CD4-positive, alpha-beta T cell (primary cell): ENCODE measurements around the gene MMP19. TPM values are rescaled to one million over a fixed set of nuclear protein-coding genes. Genes with fewer than 3 reads are reported as not detected.
A peak's percentile ranks its signal among the peaks of the same experiment; 100 is the strongest.

Source experiments
- ATAC-seq: fragments of 200-7000 bp; cut with Tn5 transposase; one replicate; pipeline ENCODE4 v1.10.0; 2022; ENCODE audit warnings: mild to moderate bottlenecking; ENCODE audit not compliant: poor library complexity
- CTCF ChIA-PET: fragments of 350-600 bp; sonication (Branson Sonifier 250); formaldehyde crosslinking; loops from one replicate; lab custom pipeline; 2021; ENCODE audit warnings: antibody characterized with exemption, inconsistent platforms; lab: Charles Lee
- POLR2A ChIA-PET: fragments of 350-600 bp; sonication (Branson Sonifier 250); formaldehyde crosslinking; loops from one replicate; lab custom pipeline; 2021; ENCODE audit warnings: antibody characterized with exemption, inconsistent platforms; lab: Charles Lee
- DNase-seq, 14 experiments: peaks; one replicate each; pipeline ENCODE4 v3.0.0-alpha.2; 2013 to 2020; ENCODE audit warnings: mixed read lengths in 2 of 14
- H3K27ac ChIP-seq, 2 donors: one replicate each; pipeline versions ENCODE4 v1.5.1 to v1.7.0; 2013; ENCODE audit warnings: low read length in 2 of 2, low read depth in 1 of 2, mild to moderate bottlenecking in 1 of 2
- H3K27me3 ChIP-seq, 2 experiments: 1 replicate in 1 of 2; 2 replicates in 1 of 2; pipeline versions ENCODE4 v1.6.1 to v1.7.0; 2013; ENCODE audit warnings: low read length in 2 of 2, control low read depth in 1 of 2, mild to moderate bottlenecking in 1 of 2, moderate library complexity in 1 of 2; ENCODE audit not compliant: insufficient read depth in 2 of 2, control insufficient read depth in 1 of 2
- H3K36me3 ChIP-seq: one replicate; pipeline ENCODE4 v1.6.1; 2013; ENCODE audit warnings: low read length, control low read depth; ENCODE audit not compliant: insufficient read depth
- H3K4me1 ChIP-seq: one replicate; pipeline ENCODE4 v1.6.1; 2013; ENCODE audit warnings: low read length, control low read depth; ENCODE audit not compliant: insufficient read depth
- H3K4me3 ChIP-seq: one replicate; pipeline ENCODE4 v1.5.1; 2013; ENCODE audit warnings: mild to moderate bottlenecking, low read length, moderate library complexity
- H3K9me3 ChIP-seq, 2 experiments: 1 replicate in 1 of 2; 2 replicates in 1 of 2; pipeline versions ENCODE4 v1.6.1 to v1.7.0; 2013; ENCODE audit warnings: low read length in 2 of 2, mild to moderate bottlenecking in 2 of 2, control low read depth in 1 of 2, moderate library complexity in 1 of 2; ENCODE audit not compliant: control insufficient read depth in 1 of 2, insufficient read depth in 1 of 2
- H3K27ac Mint-ChIP-seq: one replicate; pipeline ENCODE4 v1.8.0; 2020; ENCODE audit warnings: mixed read lengths
- H3K27me3 Mint-ChIP-seq: one replicate; pipeline ENCODE4 v1.8.0; 2021; ENCODE audit warnings: mixed read lengths
- H3K36me3 Mint-ChIP-seq: one replicate; pipeline ENCODE4 v1.8.0; 2021; ENCODE audit warnings: low read depth, mixed read lengths
- H3K4me1 Mint-ChIP-seq: one replicate; pipeline ENCODE4 v1.8.0; 2021; ENCODE audit warnings: low read depth, mixed read lengths
- H3K4me3 Mint-ChIP-seq: one replicate; pipeline ENCODE4 v1.8.0; 2020; ENCODE audit warnings: mild to moderate bottlenecking, mixed read lengths
- H3K9me3 Mint-ChIP-seq: one replicate; pipeline ENCODE4 v1.8.0; 2020; ENCODE audit warnings: mixed read lengths
- intact Hi-C, 2 experiments: fragments of 100-400 bp; cut with DNase I in 1 of 2; cut with micrococcal nuclease in 1 of 2; formaldehyde crosslinking; loops; one replicate each; pipeline versions ENCODE4 v1.15.1 to v1.9.0; 2023 to 2025; cut with DNase I, micrococcal nuclease
- total RNA-seq, 174 experiments: library from RNA in 2 of 174; stranded (reverse) in 2 of 174; gene quantifications; one replicate each; pipeline ENCODE4 v1.2.3 and lab custom pipeline; 2021 to 2026
- TF ChIP-seq, protein P1 (sequence below): fragments of 200-600 bp; IDR thresholded peaks from one replicate; pipeline ENCODE4 v1.8.0; 2022; ENCODE audit warnings: antibody characterized with exemption, mild to moderate bottlenecking

The MMP19 gene
- total RNA-seq, 2 experiments from 2014 or later, result not detected

DNA sequence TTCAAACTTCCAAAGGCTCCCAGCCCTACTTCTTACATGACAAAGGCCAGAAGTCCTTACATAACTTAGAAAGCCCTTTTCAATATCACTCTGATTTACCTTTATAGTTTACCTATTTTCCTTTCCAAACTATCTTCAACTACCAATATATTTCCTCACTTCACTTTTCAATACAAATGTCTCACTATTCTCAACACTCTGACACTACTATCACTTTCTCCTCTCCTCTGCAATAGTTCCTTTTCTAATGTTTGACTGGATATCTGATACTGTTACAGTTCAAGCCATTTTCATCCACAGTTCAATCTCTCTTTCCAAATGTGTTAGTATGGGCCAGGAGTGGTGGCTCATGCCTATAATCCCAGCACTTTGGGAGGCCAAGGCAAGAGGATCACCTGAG, 28.5 kb downstream of the MMP19 start:
- Histone ChIP-seq H3K9me3 (no peaks in the 10 kb centered on the region), H3K4me3 (no peak overlapping the region), H3K27me3 (no peaks in the 10 kb centered on the region), H3K4me1 (peaks cover 39% of the 10 kb centered on the region), H3K27ac (no peak overlapping the region), H3K36me3 (peaks cover 30% of the 10 kb centered on the region)
- CTCF ChIA-PET, result no interaction called here
- Mint-ChIP-seq H3K9me3 (no peaks in the 10 kb centered on the region), H3K27ac (no peak overlapping the region), H3K4me1 (peaks cover 41% of the 10 kb centered on the region), H3K27me3 (no peaks in the 10 kb centered on the region), H3K4me3 (no peak overlapping the region), H3K36me3 (peaks cover 46% of the 10 kb centered on the region)
- DNase-seq (no peak), ATAC-seq (no peak)
- intact Hi-C loops, result loop anchor here (10.0 kb wide), 2 partner anchors 231 to 821 kb away; partner anchors contain the start of genes BAZ2A (in 1 of the 2) and RPS26 (in 1 of the 2)
- TF ChIP-seq, protein P1, sequence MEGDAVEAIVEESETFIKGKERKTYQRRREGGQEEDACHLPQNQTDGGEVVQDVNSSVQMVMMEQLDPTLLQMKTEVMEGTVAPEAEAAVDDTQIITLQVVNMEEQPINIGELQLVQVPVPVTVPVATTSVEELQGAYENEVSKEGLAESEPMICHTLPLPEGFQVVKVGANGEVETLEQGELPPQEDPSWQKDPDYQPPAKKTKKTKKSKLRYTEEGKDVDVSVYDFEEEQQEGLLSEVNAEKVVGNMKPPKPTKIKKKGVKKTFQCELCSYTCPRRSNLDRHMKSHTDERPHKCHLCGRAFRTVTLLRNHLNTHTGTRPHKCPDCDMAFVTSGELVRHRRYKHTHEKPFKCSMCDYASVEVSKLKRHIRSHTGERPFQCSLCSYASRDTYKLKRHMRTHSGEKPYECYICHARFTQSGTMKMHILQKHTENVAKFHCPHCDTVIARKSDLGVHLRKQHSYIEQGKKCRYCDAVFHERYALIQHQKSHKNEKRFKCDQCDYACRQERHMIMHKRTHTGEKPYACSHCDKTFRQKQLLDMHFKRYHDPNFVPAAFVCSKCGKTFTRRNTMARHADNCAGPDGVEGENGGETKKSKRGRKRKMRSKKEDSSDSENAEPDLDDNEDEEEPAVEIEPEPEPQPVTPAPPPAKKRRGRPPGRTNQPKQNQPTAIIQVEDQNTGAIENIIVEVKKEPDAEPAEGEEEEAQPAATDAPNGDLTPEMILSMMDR, result no peak
- POLR2A ChIA-PET, result interaction anchor here (1.9 kb wide), 1 partner anchor 15 kb away, joined by 5 read pairs; the partner anchor contains the start of gene DNAJC14

DNA sequence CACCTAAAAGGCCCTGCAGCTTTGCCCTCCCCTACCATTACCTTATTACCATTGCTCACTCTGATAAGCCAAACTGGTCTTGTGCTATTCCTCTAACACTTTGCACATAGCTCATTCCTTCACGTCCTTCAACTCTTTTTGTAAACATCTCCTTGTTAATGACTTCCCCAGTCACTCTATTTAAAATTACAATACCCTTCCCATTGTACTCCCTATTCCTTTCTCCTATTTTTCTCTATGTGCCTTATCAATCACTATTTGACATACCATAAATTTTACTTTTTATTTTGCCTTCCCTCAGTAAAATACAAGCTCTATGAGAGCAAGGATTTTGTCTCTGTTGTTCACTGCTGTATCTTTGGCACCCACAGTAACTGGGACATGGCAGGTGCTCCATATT, 30.6 kb downstream of the MMP19 start:
- H3K4me1 Mint-ChIP-seq, result peaks cover 44% of the 10 kb centered on the region
- intact Hi-C loops, result loop anchor here (10.0 kb wide), 2 partner anchors 233 to 823 kb away; partner anchors contain the start of genes BAZ2A (in 1 of the 2) and RPS26 (in 1 of the 2)

DNA sequence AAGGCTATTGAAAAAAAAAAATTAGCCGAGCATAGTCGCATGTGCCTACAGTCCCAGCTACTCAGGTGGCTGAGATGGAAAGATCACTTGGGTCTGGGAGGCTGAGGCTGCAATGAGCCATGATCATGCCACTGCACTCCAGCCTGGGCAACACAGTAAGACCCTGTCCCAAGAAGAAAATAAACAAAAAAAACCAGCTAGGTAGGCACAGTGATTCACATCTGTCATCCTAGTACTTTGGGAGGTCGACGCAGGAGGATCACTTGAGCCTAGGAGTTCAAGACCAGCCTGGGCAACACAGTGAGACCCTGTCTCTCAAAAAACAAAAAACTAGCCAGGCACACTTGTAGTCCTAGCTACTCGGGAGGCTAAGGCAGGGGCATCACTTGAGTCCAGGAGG, 33.5 kb downstream of the MMP19 start:
- ATAC-seq (no peak), DNase-seq (no peak)
- Mint-ChIP-seq H3K27me3 (no peaks in the 10 kb centered on the region), H3K4me1 (peaks cover 38% of the 10 kb centered on the region), H3K9me3 (no peaks in the 10 kb centered on the region), H3K4me3 (no peak overlapping the region), H3K27ac (no peak overlapping the region), H3K36me3 (peaks cover 66% of the 10 kb centered on the region)
- ChIA-PET CTCF (interaction anchor here (1.1 to 1.8 kb wide), 2 partner anchors 9 to 117 kb away, joined by 3 to 6 read pairs; partner anchors contain the start of genes ORMDL2 and SARNP), POLR2A (interaction anchor here (1.4 kb wide), 1 partner anchor 20 kb away, joined by 3 read pairs; the partner anchor contains the start of gene DNAJC14)
- Histone ChIP-seq H3K27me3 (no peaks in the 10 kb centered on the region), H3K4me1 (peaks cover 7% of the 10 kb centered on the region), H3K27ac (no peak overlapping the region), H3K4me3 (no peak overlapping the region), H3K36me3 (peaks cover 39% of the 10 kb centered on the region), H3K9me3 (no peaks in the 10 kb centered on the region)
- TF ChIP-seq, protein P1, result no peak
- intact Hi-C loops, result no loop called here

More for the DNA sequence above, 30.6 kb downstream of the MMP19 start:
- no peaks in the 10 kb centered on the region for H3K9me3 Mint-ChIP-seq
- Histone ChIP-seq H3K4me1 (peaks cover 26% of the 10 kb centered on the region), H3K4me3 (no peak overlapping the region), H3K9me3 (no peaks in the 10 kb centered on the region), H3K27me3 (no peaks in the 10 kb centered on the region), H3K27ac (no peak overlapping the region), H3K36me3 (peaks cover 43% of the 10 kb centered on the region)
- ChIA-PET CTCF (interaction anchor here (1.3 to 1.4 kb wide), 2 partner anchors 73 to 184 kb away, joined by 3 read pairs; no protein-coding TSS in a partner anchor), POLR2A (interaction anchor here (1.0 kb wide), 1 partner anchor 18 kb away, joined by 4 read pairs; the partner anchor contains the start of gene DNAJC14)
- no peaks in the 10 kb centered on the region for H3K27me3 Mint-ChIP-seq
- H3K4me3 Mint-ChIP-seq, result no peak overlapping the region
- TF ChIP-seq, protein P1, result no peak
- no peak for DNase-seq
- H3K36me3 Mint-ChIP-seq, result peaks cover 61% of the 10 kb centered on the region
- no peak for ATAC-seq
- H3K27ac Mint-ChIP-seq, result peak overlapping the region; percentile 35
